GM21390 (cell line): Measurements from ENCODE around the gene PAPSS2.
"Not testable (repeated sequence)": the region's sequence is repeated elsewhere in the genome, so short reads cannot be mapped to it uniquely, and the experiment has no call there.

Experiments
- ATAC-seq: cut with Tn5 transposase; IDR thresholded peaks from one replicate; pipeline ENCODE4 v1.9.1; 2021; ENCODE audit not compliant: unreplicated experiment

Gene PAPSS2

GRCh38 chr10:87702260-87702972 lies 42.7 kb downstream of the PAPSS2 start:
- no peak for ATAC-seq

DNA sequence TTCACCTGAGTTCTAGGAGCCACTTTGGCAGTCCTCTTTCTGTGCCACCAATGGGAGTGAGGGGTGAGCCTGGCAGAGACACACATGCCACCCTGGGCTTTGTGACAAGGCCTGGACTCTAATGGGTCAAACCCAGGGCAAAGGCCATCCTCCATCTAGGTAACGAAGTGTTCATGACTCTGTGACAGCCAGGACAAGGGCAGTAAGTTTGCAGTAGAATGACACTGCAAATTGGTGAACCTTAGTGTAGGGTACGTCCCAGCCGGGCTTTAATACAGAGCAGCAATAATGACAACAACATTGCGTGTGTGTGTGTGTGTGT lies 43.3 kb downstream of the PAPSS2 start:
- ATAC-seq = no peak

DNA sequence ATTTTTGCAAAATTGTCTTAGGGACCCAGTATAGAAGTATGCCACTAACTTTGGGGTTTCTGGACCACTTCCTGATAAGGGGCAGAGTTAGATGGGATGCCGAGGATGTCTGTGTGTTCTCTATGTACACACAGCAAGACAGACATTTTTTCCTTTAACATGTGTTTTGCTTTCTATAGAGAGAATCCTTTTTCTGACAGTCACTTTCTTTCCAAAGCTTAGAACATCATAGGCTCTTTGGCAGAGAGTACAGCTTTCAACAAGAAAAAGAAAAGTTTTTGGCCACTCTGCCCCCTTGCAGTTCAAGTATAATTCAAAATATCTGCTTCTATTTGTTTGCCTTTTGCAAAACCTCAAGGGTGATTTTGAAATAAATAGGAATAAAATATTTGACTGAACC lies 44.1 kb downstream of the PAPSS2 start:
- no peak for ATAC-seq

DNA sequence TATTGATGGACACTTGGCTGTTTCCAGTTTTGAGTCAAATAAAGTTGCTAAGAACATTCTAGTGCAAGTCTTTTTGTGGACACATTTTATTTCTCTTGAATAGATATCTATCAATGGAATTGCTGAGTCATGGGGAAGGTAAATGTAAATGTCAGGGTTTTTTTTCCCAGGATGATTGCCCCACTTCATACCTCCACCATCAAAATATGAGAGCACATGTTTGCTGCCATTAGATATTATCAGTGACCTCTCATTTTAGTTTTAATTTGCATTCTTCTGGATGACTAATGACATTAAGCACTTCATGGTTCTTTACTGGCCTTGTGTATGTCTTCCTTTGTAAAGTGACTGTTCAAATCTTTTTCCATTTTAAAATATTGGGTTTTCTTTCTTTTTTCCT lies 45.7 kb downstream of the PAPSS2 start:
- no peak for ATAC-seq

- no peak for ATAC-seq
Measured at GRCh38 chr10:87706731-87707130, 47.1 kb downstream of the PAPSS2 start.

GRCh38 chr10:87707254-87707653 lies 47.6 kb downstream of the PAPSS2 start:
- no peak for ATAC-seq

GRCh38 chr10:87712913-87713616 lies 53.4 kb downstream of the PAPSS2 start:
- ATAC-seq = no peak

- ATAC-seq = no peak
Measured at GRCh38 chr10:87713707-87714106, 54.0 kb downstream of the PAPSS2 start.

DNA sequence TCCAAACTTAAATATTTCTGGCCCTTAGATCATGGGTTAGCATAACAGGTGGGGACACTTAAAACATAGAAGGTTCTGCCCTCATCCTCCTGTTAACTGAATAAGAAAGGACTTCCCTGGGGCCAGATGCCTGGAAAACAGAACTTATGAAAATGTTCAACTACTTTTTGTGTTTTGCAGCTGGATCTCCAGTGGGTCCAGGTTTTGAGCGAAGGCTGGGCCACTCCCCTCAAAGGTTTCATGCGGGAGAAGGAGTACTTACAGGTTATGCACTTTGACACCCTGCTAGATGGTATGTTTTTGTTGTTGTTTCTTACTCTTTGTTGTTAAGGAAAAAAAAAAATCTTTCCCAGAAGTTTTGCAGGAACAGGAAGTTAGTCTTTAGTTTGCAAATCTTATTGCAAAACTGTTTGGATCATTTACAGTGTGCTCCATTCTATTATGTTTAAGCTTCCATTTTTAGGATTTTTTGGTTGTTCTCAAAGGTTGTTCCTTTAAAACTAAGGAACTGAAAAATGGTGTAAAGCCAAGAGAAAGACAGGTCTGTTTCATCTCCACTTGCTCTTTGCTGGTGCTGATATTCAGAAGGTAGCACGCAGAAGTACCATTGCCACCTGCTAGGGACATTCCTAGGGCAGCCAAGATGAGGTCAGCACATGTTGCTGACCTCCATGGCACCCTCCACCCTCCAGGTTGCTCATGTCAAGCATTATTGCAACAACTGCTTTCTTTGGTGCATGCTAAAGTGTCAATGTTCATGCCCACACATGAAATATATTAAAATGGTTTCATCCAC lies 56.1 kb downstream of the PAPSS2 start:
- ATAC-seq = no peak

- no peak for ATAC-seq
Measured at GRCh38 chr10:87716348-87716670, 56.6 kb downstream of the PAPSS2 start.

- ATAC-seq = no peak
Measured at GRCh38 chr10:87720665-87721064, 61.0 kb downstream of the PAPSS2 start.

DNA sequence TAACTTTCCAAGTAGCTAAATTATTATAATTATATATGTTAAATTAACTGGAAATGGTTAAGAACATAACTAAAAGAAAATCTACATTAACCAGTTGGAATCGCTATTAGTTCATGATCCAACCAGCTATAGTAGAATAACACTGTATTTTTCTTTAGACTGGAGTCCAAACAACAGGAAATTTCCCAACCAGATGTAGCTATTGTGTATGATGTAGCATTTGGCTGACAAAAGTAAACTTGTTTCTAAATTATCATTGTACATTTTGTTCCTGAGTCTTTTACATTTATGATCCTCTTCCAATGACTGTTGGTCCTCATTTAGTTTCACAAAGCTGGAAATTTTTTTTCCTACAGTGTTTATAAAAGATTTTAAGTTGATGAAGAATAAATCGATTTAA lies 62.1 kb downstream of the PAPSS2 start:
- ATAC-seq = no peak

DNA sequence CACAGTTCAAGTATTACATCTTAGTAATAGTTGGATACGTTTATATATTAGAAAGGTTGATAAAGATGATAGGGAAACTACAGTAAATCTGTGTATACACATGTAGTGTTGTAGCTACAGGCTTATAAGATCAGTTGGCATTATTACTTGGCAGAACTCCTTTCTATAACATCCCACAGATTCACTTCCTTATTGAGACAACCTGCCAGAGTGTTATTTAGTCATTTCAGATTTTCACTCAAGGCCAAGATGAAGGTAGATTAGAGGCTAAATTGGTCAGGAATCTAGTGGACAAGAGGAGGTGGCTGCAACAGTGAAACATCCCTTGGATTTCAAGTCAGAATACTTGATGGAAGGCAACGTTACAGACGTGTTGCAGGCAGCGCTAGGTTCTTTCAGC lies 63.0 kb downstream of the PAPSS2 start:
- ATAC-seq = no peak

GRCh38 chr10:87723500-87723899 lies 63.8 kb downstream of the PAPSS2 start:
- no peak for ATAC-seq

DNA sequence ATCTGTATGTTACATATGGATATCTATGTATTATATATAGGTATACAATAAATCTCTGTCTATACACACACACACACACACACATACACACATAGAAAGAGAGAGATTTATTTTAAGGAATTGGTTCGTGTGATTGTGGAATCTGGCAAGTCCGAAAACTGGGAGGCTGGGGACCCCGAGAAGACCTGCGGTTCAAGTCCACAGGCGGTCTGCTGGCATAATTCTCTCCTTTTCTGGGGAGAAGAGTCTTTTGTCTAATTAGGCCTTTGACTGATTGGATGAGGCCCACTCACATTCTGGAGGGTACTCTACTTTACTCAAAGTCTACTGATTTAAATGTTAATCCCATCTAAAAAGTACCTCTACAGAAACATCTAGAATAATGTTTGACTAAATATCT lies 65.1 kb downstream of the PAPSS2 start:
- no peak for ATAC-seq

GRCh38 chr10:87729940-87730339 lies 70.3 kb downstream of the PAPSS2 start:
- ATAC-seq = no peak

GRCh38 chr10:87733081-87733480 lies 73.4 kb downstream of the PAPSS2 start:
- ATAC-seq = no peak

GRCh38 chr10:87734987-87735827 lies 75.5 kb downstream of the PAPSS2 start:
- no peak for ATAC-seq

DNA sequence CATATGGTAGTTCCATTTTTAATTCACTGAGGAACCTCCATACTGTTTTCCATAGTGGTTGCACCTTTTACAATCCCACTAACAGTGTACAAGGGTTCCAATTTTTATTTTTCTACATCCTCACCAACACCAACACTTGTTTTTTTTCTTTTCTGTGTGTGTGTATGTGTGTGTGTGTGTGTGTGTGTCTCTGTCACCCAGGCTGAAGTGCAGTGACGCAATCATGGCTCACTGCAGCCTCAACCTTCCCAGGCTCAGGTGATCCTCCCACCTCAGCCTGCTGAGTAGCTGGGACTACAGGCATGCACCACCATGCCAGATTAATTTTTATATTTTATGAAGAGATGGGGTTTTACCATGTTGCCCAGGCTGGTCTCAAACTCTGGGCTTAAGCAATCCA lies 78.6 kb downstream of the PAPSS2 start:
- not testable (repeated sequence) for ATAC-seq

- no peak for ATAC-seq
Measured at GRCh38 chr10:87739703-87740102, 80.0 kb downstream of the PAPSS2 start.

- ATAC-seq = no peak
Measured at GRCh38 chr10:87740254-87740655, 80.6 kb downstream of the PAPSS2 start.
